Smooth muscle cell (in vitro differentiated cells): ENCODE measurements around the gene FERMT2. TPM values are rescaled to one million over a fixed set of nuclear protein-coding genes. Genes with fewer than 3 reads are reported as not detected.
"Not testable (repeated sequence)": the region's sequence is repeated elsewhere in the genome, so short reads cannot be mapped to it uniquely, and the experiment has no call there.

Experiments
- DNase-seq: peaks from one replicate; lab custom pipeline; 2025; ENCODE audit not compliant: unreplicated experiment; lab: John Stamatoyannopoulos, UW
- H2AFZ ChIP-seq: fragments of 200-600 bp; sonication (generic); 2 replicates; pipeline ENCODE4 v1.6.0; 2016; ENCODE audit warnings: antibody characterized with exemption, low read depth, mild to moderate bottlenecking
- H3F3A ChIP-seq: fragments of 200-600 bp; sonication (generic); 2 replicates; pipeline ENCODE4 v1.6.0; 2017; ENCODE audit warnings: antibody characterized with exemption, low read depth
- H3K27ac ChIP-seq: fragments of 200-600 bp; sonication (generic); 2 replicates; pipeline ENCODE4 v1.5.1; 2016; ENCODE audit warnings: low read depth, mild to moderate bottlenecking
- H3K27me3 ChIP-seq: fragments of 200-600 bp; sonication (generic); 2 replicates; pipeline ENCODE4 v1.6.1; 2016; ENCODE audit warnings: low read depth, mild to moderate bottlenecking
- H3K36me3 ChIP-seq: fragments of 200-600 bp; sonication (generic); 2 replicates; pipeline ENCODE4 v1.5.1; 2016; ENCODE audit warnings: low read depth
- H3K4me1 ChIP-seq: fragments of 200-600 bp; sonication (generic); 2 replicates; pipeline ENCODE4 v1.5.1; 2016; ENCODE audit warnings: low read depth
- H3K4me2 ChIP-seq: fragments of 200-600 bp; sonication (generic); 2 replicates; pipeline ENCODE4 v1.6.0; 2016; ENCODE audit warnings: mild to moderate bottlenecking
- H3K4me3 ChIP-seq: fragments of 200-600 bp; sonication (generic); 2 replicates; pipeline ENCODE4 v1.5.1; 2016; ENCODE audit warnings: mild to moderate bottlenecking
- H3K79me2 ChIP-seq: fragments of 200-600 bp; sonication (generic); 2 replicates; pipeline ENCODE4 v1.6.0; 2016; ENCODE audit warnings: low read depth, mild to moderate bottlenecking
- H3K9ac ChIP-seq: fragments of 200-600 bp; sonication (generic); 2 replicates; pipeline ENCODE4 v1.6.0; 2016; ENCODE audit warnings: low read depth
- H3K9me3 ChIP-seq: fragments of 200-600 bp; sonication (generic); replicated peaks from 2 replicates; pipeline ENCODE4 v1.5.1; 2016; ENCODE audit warnings: low read depth
- H4K20me1 ChIP-seq: fragments of 200-600 bp; sonication (generic); 2 replicates; pipeline ENCODE4 v1.6.0; 2016; ENCODE audit warnings: low read depth
- WGBS: methylation state at CpG from one replicate; pipeline ENCODE4 v1.1.7; 2016; ENCODE audit warnings: low lambda C conversion rate; 5-methylcytosine and 5-hydroxymethylcytosine counted together
- polyA plus RNA-seq: library from polyadenylated mRNA; unstranded; fragments of >200 nt; fragmentation: Nextera tagmentation; extraction: Ambion mirVana; gene quantifications from 2 replicates; pipeline ENCODE4 v1.2.1, GENCODE V29; 2016
- total RNA-seq: library from RNA; depleted of rRNA; stranded (reverse); fragments of >200 nt; gene quantifications from 2 replicates; pipeline ENCODE4 v1.2.3, GENCODE V29; 2014
- TF ChIP-seq, protein P1 (sequence below): fragments of 200-600 bp; sonication (generic); IDR thresholded peaks from 2 replicates; pipeline ENCODE4 v1.5.1; 2017; ENCODE audit warnings: borderline replicate concordance, mild to moderate bottlenecking, antibody characterized with exemption; ENCODE audit not compliant: insufficient read depth, poor library complexity, severe bottlenecking

The FERMT2 gene
- total and polyA plus RNA-seq, 2 experiments from 2014 or later: 112 to 271 TPM

- TF ChIP-seq, protein P1, sequence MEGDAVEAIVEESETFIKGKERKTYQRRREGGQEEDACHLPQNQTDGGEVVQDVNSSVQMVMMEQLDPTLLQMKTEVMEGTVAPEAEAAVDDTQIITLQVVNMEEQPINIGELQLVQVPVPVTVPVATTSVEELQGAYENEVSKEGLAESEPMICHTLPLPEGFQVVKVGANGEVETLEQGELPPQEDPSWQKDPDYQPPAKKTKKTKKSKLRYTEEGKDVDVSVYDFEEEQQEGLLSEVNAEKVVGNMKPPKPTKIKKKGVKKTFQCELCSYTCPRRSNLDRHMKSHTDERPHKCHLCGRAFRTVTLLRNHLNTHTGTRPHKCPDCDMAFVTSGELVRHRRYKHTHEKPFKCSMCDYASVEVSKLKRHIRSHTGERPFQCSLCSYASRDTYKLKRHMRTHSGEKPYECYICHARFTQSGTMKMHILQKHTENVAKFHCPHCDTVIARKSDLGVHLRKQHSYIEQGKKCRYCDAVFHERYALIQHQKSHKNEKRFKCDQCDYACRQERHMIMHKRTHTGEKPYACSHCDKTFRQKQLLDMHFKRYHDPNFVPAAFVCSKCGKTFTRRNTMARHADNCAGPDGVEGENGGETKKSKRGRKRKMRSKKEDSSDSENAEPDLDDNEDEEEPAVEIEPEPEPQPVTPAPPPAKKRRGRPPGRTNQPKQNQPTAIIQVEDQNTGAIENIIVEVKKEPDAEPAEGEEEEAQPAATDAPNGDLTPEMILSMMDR: no peak
- H2AFZ ChIP-seq: no peak overlapping the region
- H3K27ac ChIP-seq: peak overlapping the region; percentile 64
- peak overlapping the region; percentile 74 for H3K4me2 ChIP-seq
- H3K79me2 ChIP-seq: peaks cover 100% of the 10 kb centered on the region
- 70% methylated on average over 3 of the region's 3 CpGs for WGBS
- no peak for DNase-seq
- H3K9me3 ChIP-seq: no peaks in the 10 kb centered on the region
- no peaks in the 10 kb centered on the region for H3K27me3 ChIP-seq
- peaks cover 2% of the 10 kb centered on the region for H3K36me3 ChIP-seq
- no peak overlapping the region for H3K4me3 ChIP-seq
- H3K4me1 ChIP-seq: peaks cover 48% of the 10 kb centered on the region
- H3F3A ChIP-seq: peaks cover 18% of the 10 kb centered on the region
- H4K20me1 ChIP-seq: peaks cover 100% of the 10 kb centered on the region
- H3K9ac ChIP-seq: no peak overlapping the region
Measured at GRCh38 chr14:52923902-52924575, 26.8 kb downstream of the FERMT2 start.

GRCh38 chr14:52922656-52923055 lies 28.2 kb downstream of the FERMT2 start:
- peaks cover 35% of the 10 kb centered on the region for H3K4me1 ChIP-seq
- peaks cover 2% of the 10 kb centered on the region for H3K36me3 ChIP-seq
- no peaks in the 10 kb centered on the region for H3K9me3 ChIP-seq
- no peak overlapping the region for H3K9ac ChIP-seq
- DNase-seq: no peak
- TF ChIP-seq, protein P1: no peak
- no peak overlapping the region for H2AFZ ChIP-seq
- H3K79me2 ChIP-seq: peaks cover 100% of the 10 kb centered on the region
- peak overlapping the region; percentile 74 for H3K4me2 ChIP-seq
- WGBS: 16% methylated on average over 4 of the region's 4 CpGs
- peaks cover 18% of the 10 kb centered on the region for H3F3A ChIP-seq
- H3K4me3 ChIP-seq: no peak overlapping the region
- H3K27me3 ChIP-seq: no peaks in the 10 kb centered on the region
- peak overlapping the region; percentile 64 for H3K27ac ChIP-seq
- peaks cover 100% of the 10 kb centered on the region for H4K20me1 ChIP-seq

GRCh38 chr14:52922059-52922458 lies 28.8 kb downstream of the FERMT2 start:
- peaks cover 30% of the 10 kb centered on the region for H3K4me1 ChIP-seq
- peaks cover 2% of the 10 kb centered on the region for H3K36me3 ChIP-seq
- H3F3A ChIP-seq: peaks cover 18% of the 10 kb centered on the region
- H3K79me2 ChIP-seq: peaks cover 100% of the 10 kb centered on the region
- no peak overlapping the region for H2AFZ ChIP-seq
- H3K9me3 ChIP-seq: no peaks in the 10 kb centered on the region
- no peak overlapping the region for H3K9ac ChIP-seq
- DNase-seq: no peak
- no peak overlapping the region for H3K4me3 ChIP-seq
- H4K20me1 ChIP-seq: peaks cover 98% of the 10 kb centered on the region
- H3K27ac ChIP-seq: peak overlapping the region; percentile 64
- H3K27me3 ChIP-seq: no peaks in the 10 kb centered on the region
- TF ChIP-seq, protein P1: no peak
- peak overlapping the region; percentile 74 for H3K4me2 ChIP-seq

GRCh38 chr14:52920411-52920810 lies 30.4 kb downstream of the FERMT2 start:
- H3K4me3 ChIP-seq, H3K4me2 ChIP-seq, DNase-seq, H3K9ac ChIP-seq, H2AFZ ChIP-seq, H3K9me3 ChIP-seq, H3K27me3 ChIP-seq: not testable (repeated sequence)
- H3K36me3 ChIP-seq: peaks cover 13% of the 10 kb centered on the region
- H3K79me2 ChIP-seq: peaks cover 100% of the 10 kb centered on the region
- 97% methylated on average over 5 of the region's 5 CpGs for WGBS
- H3K27ac ChIP-seq: peak overlapping the region; percentile 57
- H4K20me1 ChIP-seq: peaks cover 98% of the 10 kb centered on the region
- peaks cover 23% of the 10 kb centered on the region for H3K4me1 ChIP-seq
- H3F3A ChIP-seq: peaks cover 25% of the 10 kb centered on the region
